Endodermal cell (in vitro differentiated cells): ENCODE results near the gene ZC3H12A. TPM values are rescaled to one million over a fixed set of nuclear protein-coding genes. Genes with fewer than 3 reads are reported as not detected.

Experiments
- DNase-seq: peaks from one replicate; pipeline ENCODE4 v3.0.0-alpha.2; 2017
- H3K27ac ChIP-seq: 2 replicates; pipeline ENCODE4 v1.5.1; 2013; ENCODE audit warnings: mild to moderate bottlenecking, low read depth, low read length, moderate library complexity
- H3K27me3 ChIP-seq: 2 replicates; pipeline ENCODE4 v1.6.1; 2013; ENCODE audit warnings: mild to moderate bottlenecking, low read length, moderate library complexity; ENCODE audit not compliant: insufficient read depth, control insufficient read depth, poor library complexity, severe bottlenecking
- H3K36me3 ChIP-seq: 2 replicates; pipeline ENCODE4 v1.7.0; 2013; ENCODE audit warnings: mild to moderate bottlenecking, low read length, moderate library complexity; ENCODE audit not compliant: control insufficient read depth, insufficient read depth
- H3K4me1 ChIP-seq: one replicate; pipeline ENCODE4 v1.7.0; 2013; ENCODE audit warnings: low read length; ENCODE audit not compliant: control insufficient read depth, insufficient read depth
- H3K4me3 ChIP-seq: 2 replicates; pipeline ENCODE4 v1.5.1; 2013; ENCODE audit warnings: mild to moderate bottlenecking, low read length, moderate library complexity
- H3K9ac ChIP-seq: 2 replicates; pipeline ENCODE4 v1.6.1; 2013; ENCODE audit warnings: mild to moderate bottlenecking, low read length, moderate library complexity; ENCODE audit not compliant: poor library complexity, severe bottlenecking; ENCODE audit errors: extremely low read depth
- H3K9me3 ChIP-seq: 2 replicates; pipeline ENCODE4 v1.6.1; 2013; ENCODE audit warnings: mild to moderate bottlenecking, low read length, moderate library complexity; ENCODE audit not compliant: control insufficient read depth
- H3K27ac Mint-ChIP-seq: 2 replicates; pipeline ENCODE4 v1.8.0; 2020; ENCODE audit warnings: mixed read lengths
- H3K27me3 Mint-ChIP-seq: 2 replicates; pipeline ENCODE4 v1.8.0; 2021; ENCODE audit warnings: mild to moderate bottlenecking, mixed read lengths; ENCODE audit not compliant: insufficient read depth
- H3K36me3 Mint-ChIP-seq: 2 replicates; pipeline ENCODE4 v1.8.0; 2020; ENCODE audit warnings: low read depth, mixed read lengths
- H3K4me1 Mint-ChIP-seq: 2 replicates; pipeline ENCODE4 v1.8.0; 2020; ENCODE audit warnings: mixed read lengths
- H3K4me3 Mint-ChIP-seq: 2 replicates; pipeline ENCODE4 v1.8.0; 2020; ENCODE audit warnings: mild to moderate bottlenecking, moderate library complexity, mixed read lengths
- H3K9me3 Mint-ChIP-seq: 2 replicates; pipeline ENCODE4 v1.8.0; 2020; ENCODE audit warnings: mild to moderate bottlenecking, mixed read lengths
- CTCF ChIP-seq: fragments of 200-600 bp; sonication (generic); conservative IDR thresholded peaks from 2 replicates; pipeline ENCODE4 v1.5.0; 2021; ENCODE audit warnings: antibody characterized with exemption, mild to moderate bottlenecking
- WGBS, 2 experiments: methylation state at CpG; one replicate each; pipeline versions ENCODE4 v1.1.5 to v1.1.7; 2013; ENCODE audit warnings: missing lambda C conversion rate in 2 of 2, mixed read lengths in 1 of 2; ENCODE audit not compliant: insufficient coverage in 1 of 2, insufficient read length in 1 of 2; 5-methylcytosine and 5-hydroxymethylcytosine counted together
- total RNA-seq, 2 donors: library from RNA; stranded (reverse); fragmentation: NEBNext Ultra II Directional in 1 of 2; extraction: Animal tissue kit (Norgen Biotek cat#: 25700) in 1 of 2; gene quantifications; 2 replicates in 1 of 2; 3 replicates in 1 of 2; pipeline ENCODE4 v1.2.1, GENCODE V29; 2021

ZC3H12A gene
- total RNA-seq, 2 donors from 2014 or later = 5.5 to 5.8 TPM

- Histone ChIP-seq H3K4me3 (no peak overlapping the region), H3K9me3 (no peaks in the 10 kb centered on the region), H3K4me1 (peaks cover 22% of the 10 kb centered on the region), H3K36me3 (peaks cover 2% of the 10 kb centered on the region), H3K9ac (no peak overlapping the region), H3K27me3 (peaks cover 18% of the 10 kb centered on the region), H3K27ac (no peak overlapping the region)
- no CpG with 5 or more reads among the region's 1 CpG for WGBS, 2 experiments
- no peak overlapping the region for H3K27ac Mint-ChIP-seq
- H3K9me3 Mint-ChIP-seq = no peaks in the 10 kb centered on the region
- peaks cover 33% of the 10 kb centered on the region for H3K4me1 Mint-ChIP-seq
- H3K4me3 Mint-ChIP-seq = no peak overlapping the region
- H3K27me3 Mint-ChIP-seq = peaks cover 22% of the 10 kb centered on the region
- peaks cover 3% of the 10 kb centered on the region for H3K36me3 Mint-ChIP-seq
- no peak for DNase-seq
- no peak for TF ChIP-seq CTCF
These were observed 1.4 kb upstream of the ZC3H12A start for GRCh38 chr1:37472994-37473393.

- Histone ChIP-seq H3K4me3 (peak overlapping the region; percentile 87), H3K27ac (no peak overlapping the region), H3K4me1 (peaks cover 23% of the 10 kb centered on the region), H3K27me3 (peaks cover 18% of the 10 kb centered on the region), H3K36me3 (peaks cover 7% of the 10 kb centered on the region), H3K9ac (no peak overlapping the region), H3K9me3 (no peaks in the 10 kb centered on the region)
- Mint-ChIP-seq H3K27me3 (peaks cover 22% of the 10 kb centered on the region), H3K36me3 (peaks cover 7% of the 10 kb centered on the region), H3K4me1 (peaks cover 34% of the 10 kb centered on the region), H3K27ac (no peak overlapping the region), H3K4me3 (peak overlapping the region; percentile 66), H3K9me3 (no peaks in the 10 kb centered on the region)
- DNase-seq = no peak
- TF ChIP-seq CTCF = peak; percentile 13
- WGBS, 2 experiments = 52 to 56% methylated on average over 6 to 12 of the region's 12 CpGs
These were observed 842 bp upstream of the ZC3H12A start for GRCh38 chr1:37473431-37474045.

GRCh38 chr1:37474697-37475379 lies 458 bp downstream of the ZC3H12A start:
- H3K36me3 ChIP-seq = peaks cover 8% of the 10 kb centered on the region
- peaks cover 7% of the 10 kb centered on the region for H3K36me3 Mint-ChIP-seq
- WGBS, 2 experiments = 8 to 40% methylated on average over 7 to 38 of the region's 38 CpGs
- H3K4me3 ChIP-seq = peak overlapping the region; percentile 87
- H3K27ac Mint-ChIP-seq = peak overlapping the region; percentile 70
- H3K4me3 Mint-ChIP-seq = peak overlapping the region; percentile 66
- DNase-seq = no peak
- H3K4me1 Mint-ChIP-seq = peaks cover 34% of the 10 kb centered on the region
- H3K9me3 ChIP-seq = no peaks in the 10 kb centered on the region
- H3K27me3 Mint-ChIP-seq = peaks cover 22% of the 10 kb centered on the region
- TF ChIP-seq CTCF = no peak
- peaks cover 18% of the 10 kb centered on the region for H3K27me3 ChIP-seq
- H3K9ac ChIP-seq = peak overlapping the region; percentile 55
- no peaks in the 10 kb centered on the region for H3K9me3 Mint-ChIP-seq
- no peak overlapping the region for H3K27ac ChIP-seq
- H3K4me1 ChIP-seq = peaks cover 23% of the 10 kb centered on the region
